Naive thymus-derived CD8-positive, alpha-beta T cell (primary cell): Measurements from ENCODE around the gene ZMIZ1. TPM values are rescaled to one million over a fixed set of nuclear protein-coding genes. Genes with fewer than 3 reads are reported as not detected.

Experiments
- ATAC-seq, 2 donors: fragments of 150-1000 bp; cut with Tn5 transposase in 1 of 2; sonication (Bioruptor Pico), chemical (Tn5 transposase) in 1 of 2; 1 replicate in 1 of 2; 2 replicates in 1 of 2; pipeline ENCODE4 v1.10.0; 2021; ENCODE audit warnings: mild to moderate bottlenecking in 2 of 2, moderate library complexity in 2 of 2
- POLR2A ChIA-PET: fragments of 350-600 bp; sonication (Branson Sonifier 250); formaldehyde crosslinking; loops from one replicate; lab custom pipeline; 2021; ENCODE audit warnings: antibody characterized with exemption; lab: Charles Lee
- DNase-seq, 10 donors: peaks; one replicate each; pipeline versions ENCODE4 v3.0.0 to v3.0.0-alpha.2; 2020 to 2022
- H3K27ac Mint-ChIP-seq, 10 donors: one replicate each; pipeline ENCODE4 v1.8.0; 2020 to 2022; ENCODE audit warnings: mild to moderate bottlenecking in 10 of 10, mixed read lengths in 10 of 10, moderate library complexity in 4 of 10, inconsistent platforms in 1 of 10
- H3K27me3 Mint-ChIP-seq, 5 donors: one replicate each; pipeline ENCODE4 v1.8.0; 2021 to 2022; ENCODE audit warnings: mixed read lengths in 5 of 5
- H3K36me3 Mint-ChIP-seq, 3 donors: one replicate each; pipeline ENCODE4 v1.8.0; 2020 to 2022; ENCODE audit warnings: mixed read lengths in 3 of 3, mild to moderate bottlenecking in 2 of 3, inconsistent platforms in 1 of 3
- H3K4me1 Mint-ChIP-seq, 4 donors: one replicate each; pipeline ENCODE4 v1.8.0; 2021 to 2022; ENCODE audit warnings: mixed read lengths in 4 of 4
- H3K4me3 Mint-ChIP-seq, 10 donors: one replicate each; pipeline ENCODE4 v1.8.0; 2020 to 2022; ENCODE audit warnings: mild to moderate bottlenecking in 10 of 10, mixed read lengths in 10 of 10, moderate library complexity in 6 of 10, inconsistent platforms in 1 of 10
- H3K9me3 Mint-ChIP-seq, 9 donors: one replicate each; pipeline ENCODE4 v1.8.0; 2020 to 2022; ENCODE audit warnings: mixed read lengths in 9 of 9, mild to moderate bottlenecking in 3 of 9, inconsistent platforms in 1 of 9, moderate library complexity in 1 of 9
- polyA plus RNA-seq, 3 donors: library from polyadenylated mRNA; unstranded; fragments of 300-500 nt; fragmentation: Illumina TruSeq; gene quantifications; one replicate each; pipeline ENCODE4 v1.2.3, GENCODE V29; 2021
- total RNA-seq, 8 experiments: library from RNA in 2 of 8; stranded (reverse) in 2 of 8; gene quantifications; one replicate each; pipeline ENCODE4 v1.2.3 and lab custom pipeline; 2021 to 2026

ZMIZ1 gene
- total and polyA plus RNA-seq, 5 experiments from 2014 or later: 1.4 to 11.6 (median 2.7) TPM

DNA sequence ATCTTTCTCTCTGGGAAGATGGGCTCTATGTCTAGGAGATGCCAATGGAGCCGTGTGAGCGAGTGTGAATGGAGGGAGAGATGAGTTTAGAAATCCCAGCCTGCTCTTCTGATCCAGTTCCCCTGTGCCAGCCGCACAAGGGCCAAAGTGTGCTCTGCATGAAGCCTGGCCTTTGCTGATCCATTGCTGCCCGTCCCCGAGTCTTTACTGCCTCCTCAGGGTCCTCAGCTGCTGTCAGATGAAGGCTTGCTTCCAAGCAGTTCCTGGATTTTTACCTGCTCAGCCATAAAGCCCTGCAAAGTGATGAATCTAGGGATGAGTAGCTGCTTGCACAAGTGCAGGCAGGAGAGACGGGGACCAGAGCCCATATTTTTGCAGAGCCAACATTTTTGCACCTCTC lies 115.9 kb downstream of the ZMIZ1 start:
- H3K36me3 Mint-ChIP-seq: peaks cover 0 to 7% (median 0%) of the 10 kb centered on the region in 3 donors
- H3K27me3 Mint-ChIP-seq: no peaks in the 10 kb centered on the region
- ATAC-seq: no peak
- no peak overlapping the region for H3K4me3 Mint-ChIP-seq
- no peaks in the 10 kb centered on the region for H3K9me3 Mint-ChIP-seq
- peaks cover 0 to 5% (median 3%) of the 10 kb centered on the region in 4 donors for H3K4me1 Mint-ChIP-seq
- POLR2A ChIA-PET: no interaction called here
- DNase-seq: no peak
- H3K27ac Mint-ChIP-seq: peak overlapping the region in 3 of 10 donors; percentile 23 to 77 (median 57)

DNA sequence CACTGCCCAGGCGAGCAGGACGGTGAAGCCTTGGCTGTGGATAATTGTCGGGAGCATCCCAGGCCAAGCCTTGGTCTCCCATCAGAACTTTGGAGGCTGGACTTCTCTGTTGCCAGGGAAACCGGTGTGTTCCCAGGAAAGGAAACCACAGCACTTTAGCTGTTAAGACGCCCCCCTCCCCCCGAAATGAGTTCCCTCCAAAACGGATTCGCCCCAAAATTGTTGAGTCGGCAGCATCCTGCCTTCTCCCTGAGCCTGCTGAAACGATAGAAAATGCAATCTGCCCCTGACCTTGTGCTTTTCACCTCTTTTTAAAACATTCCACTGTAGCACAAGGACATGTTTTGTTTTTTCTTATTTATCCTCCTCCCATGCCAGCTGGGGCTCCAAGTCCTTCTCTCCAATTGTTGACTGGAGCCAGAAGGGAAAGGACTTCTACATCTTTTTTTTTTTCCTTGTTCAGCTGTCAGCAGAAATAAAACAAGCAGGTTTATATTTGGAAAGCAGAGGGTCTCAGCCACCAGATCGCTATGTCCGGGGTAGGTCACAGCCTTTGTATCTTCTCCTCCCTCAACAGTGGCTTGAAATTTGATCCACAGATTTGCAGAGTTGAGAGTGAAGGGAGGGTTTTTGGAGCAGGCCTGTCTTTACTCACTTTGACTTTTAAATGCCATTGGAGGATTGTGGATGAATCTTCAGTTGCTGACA lies 116.5 kb downstream of the ZMIZ1 start:
- H3K27me3 Mint-ChIP-seq: no peaks in the 10 kb centered on the region
- POLR2A ChIA-PET: no interaction called here
- H3K4me1 Mint-ChIP-seq: peaks cover 0 to 5% (median 3%) of the 10 kb centered on the region in 4 donors
- peaks cover 0 to 7% (median 0%) of the 10 kb centered on the region in 3 donors for H3K36me3 Mint-ChIP-seq
- H3K27ac Mint-ChIP-seq: peak overlapping the region in 4 of 10 donors; percentile 0 to 69 (median 26)
- no peak overlapping the region for H3K4me3 Mint-ChIP-seq
- no peak for ATAC-seq
- no peaks in the 10 kb centered on the region for H3K9me3 Mint-ChIP-seq
- no peak for DNase-seq

DNA sequence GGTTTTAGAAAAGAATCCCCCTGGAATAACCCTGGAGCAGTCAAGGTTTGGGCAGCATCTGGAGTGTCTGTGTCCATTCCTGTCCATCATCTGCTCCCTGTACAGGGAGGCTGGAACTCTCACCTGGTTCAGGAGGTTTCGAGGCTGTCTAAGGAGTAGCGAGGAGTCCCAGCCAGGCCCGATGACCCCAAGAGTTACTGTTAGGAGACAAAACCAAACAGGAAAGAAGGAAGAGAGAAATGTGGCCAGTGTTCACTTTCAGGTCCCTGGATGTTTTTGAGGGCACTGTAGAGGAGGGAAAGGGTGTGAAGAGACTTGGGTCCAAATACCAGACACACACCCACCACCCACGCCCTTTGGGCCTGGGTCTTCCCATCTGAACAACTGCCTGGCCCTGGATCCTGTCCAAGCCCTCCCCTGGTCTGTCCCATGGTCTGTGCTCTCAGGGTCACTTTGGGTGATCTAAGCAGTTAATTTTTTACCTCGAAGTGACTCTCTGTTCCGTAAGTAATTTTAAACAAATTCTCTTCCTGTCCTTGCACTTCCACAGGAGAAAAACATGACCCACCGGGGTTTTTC lies 117.1 kb downstream of the ZMIZ1 start:
- H3K27me3 Mint-ChIP-seq: no peaks in the 10 kb centered on the region
- H3K36me3 Mint-ChIP-seq: peaks cover 0 to 7% (median 0%) of the 10 kb centered on the region in 3 donors
- no peaks in the 10 kb centered on the region for H3K9me3 Mint-ChIP-seq
- POLR2A ChIA-PET: no interaction called here
- no peak for DNase-seq
- peaks cover 0 to 5% (median 3%) of the 10 kb centered on the region in 4 donors for H3K4me1 Mint-ChIP-seq
- ATAC-seq: no peak
- peak overlapping the region in 4 of 10 donors; percentile 22 to 69 (median 28) for H3K27ac Mint-ChIP-seq
- H3K4me3 Mint-ChIP-seq: no peak overlapping the region

- H3K4me3 Mint-ChIP-seq: no peak overlapping the region
- H3K36me3 Mint-ChIP-seq: peaks cover 0 to 7% (median 0%) of the 10 kb centered on the region in 3 donors
- H3K27me3 Mint-ChIP-seq: no peaks in the 10 kb centered on the region
- H3K4me1 Mint-ChIP-seq: peaks cover 0 to 5% (median 3%) of the 10 kb centered on the region in 4 donors
- H3K27ac Mint-ChIP-seq: peak overlapping the region in 2 of 10 donors; percentile 40 to 69
- POLR2A ChIA-PET: no interaction called here
- ATAC-seq: no peak
- DNase-seq: no peak
- H3K9me3 Mint-ChIP-seq: no peaks in the 10 kb centered on the region
Observed at GRCh38 chr10:79186486-79187120, 117.8 kb downstream of the ZMIZ1 start.

GRCh38 chr10:79187121-79187940 lies 118.6 kb downstream of the ZMIZ1 start:
- H3K27me3 Mint-ChIP-seq: no peaks in the 10 kb centered on the region
- no peak for DNase-seq
- no peak overlapping the region for H3K4me3 Mint-ChIP-seq
- peak overlapping the region in 2 of 10 donors; percentile 33 to 69 for H3K27ac Mint-ChIP-seq
- ATAC-seq: no peak
- H3K4me1 Mint-ChIP-seq: peaks cover 0 to 7% (median 3%) of the 10 kb centered on the region in 4 donors
- peaks cover 0 to 7% (median 0%) of the 10 kb centered on the region in 3 donors for H3K36me3 Mint-ChIP-seq
- POLR2A ChIA-PET: no interaction called here
- H3K9me3 Mint-ChIP-seq: no peaks in the 10 kb centered on the region

GRCh38 chr10:79188154-79188965 lies 119.6 kb downstream of the ZMIZ1 start:
- POLR2A ChIA-PET: no interaction called here
- Mint-ChIP-seq H3K27me3 (no peaks in the 10 kb centered on the region), H3K27ac (peak overlapping the region in 1 of 10 donors; percentile 40), H3K4me3 (no peak overlapping the region), H3K4me1 (peaks cover 0 to 8% (median 4%) of the 10 kb centered on the region in 4 donors), H3K36me3 (peaks cover 0 to 7% (median 0%) of the 10 kb centered on the region in 3 donors), H3K9me3 (no peaks in the 10 kb centered on the region)
- DNase-seq (no peak), ATAC-seq (no peak)

DNA sequence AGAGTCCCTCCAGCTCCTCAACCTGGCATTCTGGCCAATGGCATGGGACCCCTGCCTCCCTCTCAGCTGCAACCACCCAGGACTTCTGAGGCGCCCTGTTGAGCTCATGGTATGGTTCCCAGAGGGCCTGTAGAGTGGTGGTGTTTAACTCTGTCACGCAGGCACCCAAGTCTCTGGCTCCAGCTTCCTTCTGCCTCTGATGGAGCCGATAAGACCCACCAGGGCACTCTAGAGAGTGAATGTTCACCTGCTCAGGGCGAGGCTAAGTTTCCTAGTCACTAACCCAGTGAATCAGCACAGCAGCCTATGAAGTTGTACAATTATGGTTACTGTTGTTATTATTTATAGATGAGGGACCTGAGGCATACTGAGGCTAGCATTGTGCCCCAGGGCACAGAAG lies 120.4 kb downstream of the ZMIZ1 start:
- no peak for ATAC-seq

GRCh38 chr10:79189853-79190435 lies 121.2 kb downstream of the ZMIZ1 start:
- Mint-ChIP-seq H3K4me1 (peaks cover 0 to 7% (median 6%) of the 10 kb centered on the region in 4 donors), H3K36me3 (peaks cover 0 to 7% (median 0%) of the 10 kb centered on the region in 3 donors), H3K27ac (no peak overlapping the region), H3K27me3 (no peaks in the 10 kb centered on the region), H3K4me3 (no peak overlapping the region), H3K9me3 (no peaks in the 10 kb centered on the region)
- POLR2A ChIA-PET: no interaction called here
- no peak for ATAC-seq
- DNase-seq: no peak

More for the DNA sequence above, 120.4 kb downstream of the ZMIZ1 start:
- Mint-ChIP-seq H3K27ac (peak overlapping the region in 2 of 10 donors; percentile 20 to 40), H3K27me3 (no peaks in the 10 kb centered on the region), H3K4me1 (peaks cover 0 to 6% (median 5%) of the 10 kb centered on the region in 4 donors), H3K4me3 (no peak overlapping the region), H3K36me3 (peaks cover 0 to 7% (median 0%) of the 10 kb centered on the region in 3 donors), H3K9me3 (no peaks in the 10 kb centered on the region)
- POLR2A ChIA-PET: no interaction called here
- DNase-seq: no peak

DNA sequence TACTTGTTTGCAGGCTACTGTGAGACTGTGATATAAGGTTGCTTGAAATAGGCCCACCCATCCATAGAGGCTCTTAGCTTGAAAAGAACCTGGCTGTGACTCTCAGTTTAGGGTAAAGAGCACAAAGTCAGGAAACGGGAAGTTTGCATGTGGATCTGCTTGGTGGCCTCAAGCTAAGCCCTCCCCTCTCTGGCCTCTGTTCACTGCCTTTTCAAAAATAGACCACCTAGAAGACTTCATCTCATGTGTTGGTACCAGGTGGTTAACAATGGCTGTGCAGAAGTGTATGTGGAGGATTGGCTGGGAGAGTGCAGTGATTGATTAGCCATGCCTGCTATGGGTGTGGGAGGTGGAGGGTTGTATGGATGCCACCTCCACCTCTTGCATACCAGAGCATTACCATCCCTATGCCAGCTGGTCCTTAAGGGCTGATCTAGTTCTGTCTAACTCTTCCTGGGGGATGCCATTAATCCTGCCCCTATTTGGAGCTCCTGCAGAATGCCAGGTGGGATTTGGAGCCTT lies 122.0 kb downstream of the ZMIZ1 start:
- peaks cover 0 to 11% (median 10%) of the 10 kb centered on the region in 4 donors for H3K4me1 Mint-ChIP-seq
- H3K27ac Mint-ChIP-seq: no peak overlapping the region

GRCh38 chr10:79191951-79192676 lies 123.3 kb downstream of the ZMIZ1 start:
- peak overlapping the region in 2 of 10 donors; percentile 54 to 80 for H3K27ac Mint-ChIP-seq
- POLR2A ChIA-PET: interaction anchor here (1.2 kb wide), 1 partner anchor 1155 kb away, joined by 5 read pairs; no protein-coding TSS in a partner anchor

More for the DNA sequence above, 122.0 kb downstream of the ZMIZ1 start:
- H3K36me3 Mint-ChIP-seq: peaks cover 0 to 7% (median 0%) of the 10 kb centered on the region in 3 donors
- no peak overlapping the region for H3K4me3 Mint-ChIP-seq
- POLR2A ChIA-PET: no interaction called here
- no peaks in the 10 kb centered on the region for H3K9me3 Mint-ChIP-seq
- H3K27me3 Mint-ChIP-seq: no peaks in the 10 kb centered on the region
- DNase-seq: no peak
- ATAC-seq: no peak

DNA sequence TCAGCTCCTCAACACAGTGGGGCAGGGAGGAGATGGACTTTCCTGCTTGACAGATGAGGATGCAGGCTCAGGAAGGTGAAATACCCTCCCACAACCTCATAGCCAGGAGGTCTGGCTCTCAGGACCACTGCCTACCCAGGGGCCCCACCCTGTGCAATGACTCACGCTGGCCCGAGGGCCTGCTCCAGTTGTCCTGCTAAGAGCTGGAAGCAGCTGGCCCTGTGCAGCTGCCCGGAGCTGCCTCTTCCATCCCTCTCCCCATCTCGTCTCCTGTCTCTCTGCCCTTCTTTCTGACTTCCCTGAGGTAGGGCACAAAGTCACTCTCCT lies 123.9 kb downstream of the ZMIZ1 start:
- no peak for DNase-seq
- Mint-ChIP-seq H3K27me3 (no peaks in the 10 kb centered on the region), H3K36me3 (peaks cover 0 to 2% (median 0%) of the 10 kb centered on the region in 3 donors), H3K4me3 (no peak overlapping the region), H3K4me1 (peaks cover 0 to 11% (median 8%) of the 10 kb centered on the region in 4 donors), H3K27ac (peak overlapping the region in 2 of 10 donors; percentile 65 to 80), H3K9me3 (no peaks in the 10 kb centered on the region)
- POLR2A ChIA-PET: interaction anchor here (1.2 kb wide), 1 partner anchor 1155 kb away, joined by 5 read pairs; no protein-coding TSS in a partner anchor
- ATAC-seq: no peak

More at GRCh38 chr10:79191951-79192676, 123.3 kb downstream of the ZMIZ1 start:
- H3K27me3 Mint-ChIP-seq: no peaks in the 10 kb centered on the region
- no peak overlapping the region for H3K4me3 Mint-ChIP-seq
- H3K4me1 Mint-ChIP-seq: peaks cover 0 to 11% (median 8%) of the 10 kb centered on the region in 4 donors
- H3K36me3 Mint-ChIP-seq: peaks cover 0 to 5% (median 0%) of the 10 kb centered on the region in 3 donors
- ATAC-seq (no peak), DNase-seq (no peak)
- no peaks in the 10 kb centered on the region for H3K9me3 Mint-ChIP-seq
